Superior temporal gyrus (tissue), 1 donor: ENCODE results near the gene HSD17B8.

Experiments used
- DNase-seq: peaks from one replicate; pipeline ENCODE4 v3.0.0-alpha.2; 2016; ENCODE audit errors: extremely low spot score

The HSD17B8 gene

GRCh38 chr6:33191383-33192104 lies 12.9 kb upstream of the HSD17B8 start:
- no peak for DNase-seq

DNA sequence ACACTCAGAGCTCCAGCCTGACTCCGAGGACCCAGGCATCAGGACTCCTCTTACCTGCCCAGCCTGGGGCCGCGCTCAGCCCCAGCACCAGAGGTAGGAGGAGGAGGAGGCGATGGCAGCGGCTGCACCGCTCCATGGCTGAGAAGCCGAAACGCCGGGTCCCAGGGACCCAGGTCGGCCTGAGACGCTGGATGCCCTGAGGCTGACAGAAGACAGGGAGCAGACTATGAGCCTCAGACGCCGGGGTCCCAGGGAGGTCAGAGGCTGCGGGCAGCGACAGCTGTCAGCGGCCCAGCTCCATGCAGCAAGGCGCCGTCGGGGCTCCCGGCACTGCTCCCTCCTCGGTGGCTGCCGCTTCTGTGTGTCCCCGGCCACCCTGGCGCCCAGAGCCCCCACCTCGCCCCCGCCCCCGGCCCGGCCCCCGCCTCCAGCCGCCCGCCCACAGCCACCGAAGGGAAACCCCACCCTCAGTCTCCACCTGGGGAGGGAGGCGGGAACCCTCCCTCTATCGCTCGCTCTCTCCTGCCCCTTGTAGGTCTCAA lies 12.3 kb upstream of the HSD17B8 start, which contains the start of gene COL11A2:
Gene COL11A2, minus strand, starts transcription at position 363 of the 542 bp plus-strand sequence. Its CDS starts 227 bp downstream, at position 136.
- no peak for DNase-seq

GRCh38 chr6:33192671-33193602 lies 11.5 kb upstream of the HSD17B8 start:
- peak; percentile 62 for DNase-seq

- DNase-seq = no peak
These were observed 10.8 kb upstream of the HSD17B8 start for GRCh38 chr6:33193619-33194018.

DNA sequence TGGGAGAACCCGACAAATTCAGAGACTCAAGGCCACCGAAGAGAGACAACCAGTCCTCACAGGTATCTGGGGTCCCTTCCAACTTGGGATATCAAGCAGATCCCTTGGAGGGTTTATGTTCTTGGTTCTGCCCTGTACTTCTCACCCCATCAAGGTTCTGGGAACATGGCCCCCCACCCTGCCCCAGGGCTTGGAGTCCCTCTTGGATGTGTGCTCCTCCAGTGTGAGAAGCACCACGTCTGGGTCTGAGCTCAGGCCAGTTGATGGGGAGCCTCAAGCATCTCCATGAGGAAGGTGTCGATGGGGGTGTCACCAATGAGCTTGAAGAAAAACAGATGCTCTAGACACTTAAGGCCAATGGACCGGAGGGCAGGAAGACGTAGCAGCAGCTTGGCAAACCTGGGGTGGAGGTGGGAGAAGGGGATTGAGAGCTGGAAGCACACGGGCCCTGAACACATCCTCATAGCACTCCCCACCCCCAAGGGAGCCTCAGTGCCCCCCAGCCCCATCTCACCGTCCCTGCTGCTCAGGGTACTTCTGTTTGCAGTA lies 9.9 kb upstream of the HSD17B8 start:
- no peak for DNase-seq

- DNase-seq = no peak
These were observed 8.9 kb upstream of the HSD17B8 start for GRCh38 chr6:33195304-33196165.

DNA sequence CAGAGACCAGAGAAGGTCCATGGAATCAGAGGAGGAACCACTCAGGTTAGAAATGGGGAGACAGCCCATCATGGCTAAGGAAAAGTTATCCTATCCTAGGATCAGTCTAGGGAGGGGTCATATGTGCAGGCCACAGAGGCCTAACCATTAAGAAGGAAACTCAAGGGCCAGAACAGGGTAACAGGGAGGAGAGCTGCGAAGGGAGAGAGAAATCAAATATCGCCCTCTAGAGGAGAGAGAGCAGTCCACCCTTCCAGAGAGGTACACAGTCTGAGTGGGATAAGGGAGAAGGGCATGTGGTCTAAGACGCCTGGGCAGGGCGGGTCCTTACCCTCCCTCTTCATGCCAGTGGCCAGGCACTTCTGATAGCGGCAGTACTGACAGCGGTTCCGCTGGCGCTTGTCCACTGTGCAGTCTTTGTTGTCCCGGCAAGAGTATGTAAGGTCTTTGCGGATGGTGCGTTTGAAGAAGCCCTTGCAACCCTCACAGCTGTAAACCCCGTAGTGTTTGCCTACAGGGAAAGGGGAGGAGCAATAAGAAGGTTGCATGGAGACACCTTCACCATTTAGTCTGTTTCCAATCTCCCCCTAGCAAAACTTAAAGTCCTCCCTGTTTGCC lies 6.9 kb upstream of the HSD17B8 start:
- peak; percentile 84 for DNase-seq

DNA sequence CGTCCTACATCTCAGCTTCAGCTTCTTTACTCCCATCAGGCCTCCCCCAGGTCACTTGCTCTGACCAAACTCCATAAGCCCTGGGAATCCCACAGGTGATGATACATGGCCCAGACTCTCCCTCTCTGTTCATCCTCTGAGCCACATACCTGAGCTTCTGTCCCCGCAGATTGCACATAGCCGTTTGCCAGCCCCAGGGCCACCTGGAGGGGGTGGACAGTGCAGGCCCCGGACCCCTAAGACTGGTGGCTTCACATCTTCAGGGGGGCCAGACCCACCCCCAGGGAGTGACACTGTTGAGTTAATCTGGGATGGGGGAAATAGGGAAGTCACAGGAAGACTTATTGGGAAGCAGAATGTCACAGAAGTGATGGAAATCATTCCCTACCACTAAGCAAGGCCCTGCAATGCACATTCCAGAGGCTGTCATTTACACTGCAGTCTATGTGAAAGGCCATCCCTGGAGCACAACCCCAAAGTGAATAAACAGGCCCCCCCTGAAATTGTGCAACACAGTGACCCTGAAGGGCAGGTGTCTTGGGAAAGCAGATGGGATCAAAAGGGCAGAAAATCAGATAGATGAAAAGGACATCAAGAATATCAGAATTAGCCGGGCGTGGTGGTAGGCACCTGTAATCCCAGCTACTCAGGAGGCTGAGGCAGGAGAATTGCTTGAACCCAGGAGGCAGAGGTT lies 6.1 kb upstream of the HSD17B8 start:
- DNase-seq = no peak

- DNase-seq = no peak
These were observed 5.5 kb upstream of the HSD17B8 start for GRCh38 chr6:33198853-33199436.

- DNase-seq = no peak
These were observed 4.7 kb upstream of the HSD17B8 start for GRCh38 chr6:33199687-33200218.

DNA sequence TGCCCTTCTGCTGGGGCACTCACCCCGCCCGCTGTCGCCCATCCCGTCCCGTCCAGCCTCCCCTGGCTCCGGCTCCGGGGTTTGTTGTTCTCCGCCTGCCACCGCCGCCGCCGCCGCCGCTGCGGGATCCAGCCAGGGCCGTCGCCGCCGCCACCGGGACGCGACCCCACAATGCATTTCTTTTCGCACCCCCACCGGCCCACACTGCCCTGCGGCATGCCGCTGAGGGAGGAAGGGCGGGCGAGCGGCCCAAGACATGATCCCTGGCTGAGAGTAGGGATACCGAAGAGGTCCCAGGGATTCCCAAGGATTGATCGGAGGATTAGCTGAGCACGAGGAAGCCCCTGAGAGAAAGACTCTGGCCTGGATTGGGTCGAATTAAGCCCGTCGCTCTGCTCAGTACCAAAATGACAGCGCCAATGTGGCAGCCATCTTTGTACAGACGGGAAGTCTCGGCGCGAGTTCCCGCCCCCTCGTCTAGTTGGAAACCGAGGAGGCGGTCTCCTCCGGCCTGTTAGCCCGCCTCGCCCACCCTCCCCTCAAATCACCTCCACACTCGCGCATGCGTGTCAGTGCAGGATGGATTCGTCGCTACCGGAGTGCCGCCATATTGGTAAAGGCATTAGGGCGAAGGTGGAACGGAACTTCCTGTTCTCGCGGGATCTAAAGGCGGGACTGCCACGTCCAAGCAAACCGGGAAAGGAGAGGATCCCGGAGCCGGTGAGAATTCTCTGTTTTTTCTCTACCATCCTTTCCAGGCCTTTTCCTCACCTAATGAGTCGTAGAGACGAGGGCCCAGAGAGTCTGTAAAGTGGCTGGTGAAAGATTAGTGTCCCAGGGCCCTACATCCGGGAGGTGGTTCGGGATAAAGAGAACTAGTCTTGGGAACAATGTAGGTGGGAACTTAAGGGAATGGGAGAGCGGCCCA lies 4.0 kb upstream of the HSD17B8 start, which contains the start of the genes RXRB and SLC39A7:
Gene RXRB, minus strand, starts transcription at position 447 of the 928 bp plus-strand sequence. Its CDS starts 189 bp downstream, at position 258.
Gene SLC39A7, plus strand, starts transcription at position 649 of the 928 bp plus-strand sequence. CDS start 379 bp downstream, outside the sequence.
- DNase-seq = peak; percentile 99

DNA sequence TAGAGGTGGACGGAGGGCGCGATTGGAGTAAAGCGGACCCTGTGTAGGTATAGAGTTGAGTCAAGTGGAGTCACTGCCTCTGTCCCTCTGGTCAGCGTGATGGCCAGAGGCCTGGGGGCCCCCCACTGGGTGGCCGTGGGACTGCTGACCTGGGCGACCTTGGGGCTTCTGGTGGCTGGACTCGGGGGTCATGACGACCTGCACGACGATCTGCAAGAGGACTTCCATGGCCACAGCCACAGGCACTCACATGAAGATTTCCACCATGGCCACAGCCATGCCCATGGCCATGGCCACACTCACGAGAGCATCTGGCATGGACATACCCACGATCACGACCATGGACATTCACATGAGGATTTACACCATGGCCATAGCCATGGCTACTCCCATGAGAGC lies 3.3 kb upstream of the HSD17B8 start:
- DNase-seq = no peak

DNA sequence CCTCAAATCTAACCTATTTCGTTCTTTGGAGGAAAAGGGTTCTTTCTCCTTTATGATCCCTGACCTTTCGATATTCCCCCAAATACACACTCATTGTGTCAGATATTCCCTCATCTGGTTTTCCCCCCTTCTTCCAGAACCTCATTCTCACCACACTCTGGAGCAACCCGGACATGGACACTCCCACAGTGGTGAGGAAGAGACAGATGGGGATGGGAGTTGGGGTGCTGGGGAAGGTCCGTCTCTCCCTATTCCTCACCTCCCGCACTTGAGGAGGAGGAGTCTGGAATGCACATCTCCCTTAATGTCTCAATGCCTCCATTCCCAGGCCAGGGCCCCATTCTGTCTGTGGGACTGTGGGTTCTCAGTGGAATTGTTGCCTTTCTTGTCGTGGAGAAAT lies 2.5 kb upstream of the HSD17B8 start:
- DNase-seq = no peak

DNA sequence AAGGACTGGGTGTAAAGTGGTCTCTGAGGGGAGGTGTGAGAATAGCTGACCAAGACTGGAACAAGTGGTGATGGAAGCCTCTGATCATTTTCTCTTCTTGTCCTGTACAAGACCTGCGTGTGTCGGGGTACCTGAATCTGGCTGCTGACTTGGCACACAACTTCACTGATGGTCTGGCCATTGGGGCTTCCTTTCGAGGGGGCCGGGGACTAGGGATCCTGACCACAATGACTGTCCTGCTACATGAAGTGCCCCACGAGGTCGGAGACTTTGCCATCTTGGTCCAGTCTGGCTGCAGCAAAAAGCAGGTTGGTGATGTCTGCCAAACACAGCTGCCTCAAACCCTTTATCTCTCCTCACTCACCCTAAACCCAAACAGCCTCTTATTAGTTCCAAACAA lies 1.7 kb upstream of the HSD17B8 start:
- no peak for DNase-seq

- DNase-seq = no peak
These were observed 851 bp upstream of the HSD17B8 start for GRCh38 chr6:33203443-33204164.

DNA sequence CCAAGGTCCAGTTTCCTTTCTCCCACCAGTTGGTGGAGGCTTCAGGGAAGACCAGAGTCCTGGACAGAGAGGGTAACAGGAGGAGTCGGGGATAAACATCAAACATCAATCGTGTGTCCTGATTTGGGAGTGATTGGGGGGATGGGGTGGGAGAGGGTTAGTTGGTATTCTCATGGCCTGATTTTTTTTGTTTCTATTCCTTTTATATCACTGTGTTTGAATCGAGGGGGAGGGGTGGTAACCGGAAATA lies 365 bp upstream of the HSD17B8 start:
- DNase-seq = no peak

DNA sequence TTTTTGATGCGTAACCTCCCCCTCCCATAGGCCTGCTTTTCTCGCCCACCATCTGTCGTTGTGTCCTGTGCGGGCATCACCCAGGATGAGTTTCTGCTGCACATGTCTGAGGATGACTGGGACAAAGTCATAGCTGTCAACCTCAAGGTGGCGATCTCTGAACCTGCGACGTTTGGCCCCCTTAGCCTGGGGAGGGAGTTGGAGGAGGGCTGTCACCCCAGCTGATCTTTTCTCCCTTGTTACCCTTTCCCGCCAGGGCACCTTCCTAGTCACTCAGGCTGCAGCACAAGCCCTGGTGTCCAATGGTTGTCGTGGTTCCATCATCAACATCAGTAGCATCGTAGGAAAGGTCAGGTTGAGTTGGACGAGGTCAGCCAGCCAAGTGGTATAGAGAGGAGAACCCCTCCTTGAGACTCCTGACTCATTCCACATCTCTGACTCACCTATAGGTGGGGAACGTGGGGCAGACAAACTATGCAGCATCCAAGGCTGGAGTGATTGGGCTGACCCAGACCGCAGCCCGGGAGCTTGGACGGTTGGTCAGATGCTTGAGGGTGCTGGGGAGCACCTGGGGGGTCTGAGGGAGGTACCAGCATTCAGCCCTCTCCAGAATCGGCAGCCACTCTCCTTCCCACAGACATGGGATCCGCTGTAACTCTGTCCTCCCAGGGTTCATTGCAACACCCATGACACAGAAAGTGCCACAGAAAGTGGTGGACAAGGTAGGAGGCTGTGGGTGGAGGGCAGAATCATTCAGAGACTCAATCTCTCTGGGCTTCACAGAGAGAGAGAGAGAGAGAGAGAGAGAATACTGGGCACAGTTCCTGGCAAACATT lies 954 bp downstream of the HSD17B8 start:
- no peak for DNase-seq
